Lower leg skin (tissue), 3 donors: ENCODE data around the gene VPS26C.

Experiments used
- CTCF ChIP-seq, 3 donors: fragments of 450-650 bp; IDR thresholded peaks; one replicate each; pipeline ENCODE4 v1.5.1; 2016; ENCODE audit warnings: antibody characterized with exemption in 3 of 3, mild to moderate bottlenecking in 3 of 3, moderate library complexity in 2 of 3
- POLR2A ChIP-seq, 2 donors: fragments of 450-650 bp; IDR thresholded peaks; one replicate each; pipeline ENCODE4 v1.6.1; 2016 to 2017; ENCODE audit warnings: antibody characterized with exemption in 2 of 2, mild to moderate bottlenecking in 1 of 2, moderate library complexity in 1 of 2

DNA sequence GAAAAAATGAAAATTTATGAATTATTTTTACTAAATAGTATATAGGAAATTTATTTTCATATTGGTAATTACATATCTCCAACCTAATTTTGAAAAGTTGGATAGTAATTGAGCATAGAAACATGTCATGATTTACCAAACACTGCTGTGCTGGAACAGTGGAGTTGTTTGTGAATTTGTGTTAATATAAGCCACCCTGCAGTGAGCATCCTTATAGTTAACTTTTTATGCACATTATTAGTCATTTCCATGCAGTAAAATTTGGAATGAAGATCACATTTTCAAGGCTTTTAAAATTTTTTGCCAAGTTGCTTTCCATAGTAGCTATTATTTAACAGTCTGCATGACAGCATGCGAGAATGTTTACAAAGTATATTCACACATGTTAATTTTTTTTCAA lies 78.3 kb downstream of the VPS26C start:
- TF ChIP-seq CTCF (IDR thresholded peaks at IDR 0.05) (no peak), POLR2A (IDR thresholded peaks at IDR 0.05) (no peak)
